Stomach (tissue), 9 donors: Measurements from ENCODE around the gene NEK6. TPM values are rescaled to one million over a fixed set of nuclear protein-coding genes. Genes with fewer than 3 reads are reported as not detected.

Experiments
- DNase-seq, 2 donors: peaks; one replicate each; pipeline versions ENCODE4 v3.0.0 to v3.0.0-alpha.2; 2013 to 2019
- H3K27ac ChIP-seq, 5 donors: fragments of 200-600 bp in 4 of 5; sonication (generic) in 4 of 5; one replicate each; pipeline ENCODE4 v1.5.1; 2013 to 2019; ENCODE audit warnings: mild to moderate bottlenecking in 1 of 5, moderate library complexity in 1 of 5
- H3K27me3 ChIP-seq, 3 donors: fragments of 200-600 bp; sonication (generic); one replicate each; pipeline ENCODE4 v1.5.1; 2017 to 2019; ENCODE audit warnings: mixed run types in 1 of 3
- H3K36me3 ChIP-seq, 4 donors: fragments of 200-600 bp; sonication (generic); 1 replicate in 3 of 4; 2 replicates in 1 of 4; pipeline ENCODE4 v1.5.1; 2016 to 2019
- H3K4me1 ChIP-seq, 4 donors: fragments of 200-600 bp; sonication (generic); one replicate each; pipeline ENCODE4 v1.5.1; 2016 to 2019
- H3K4me3 ChIP-seq, 4 donors: fragments of 200-600 bp; sonication (generic) in 3 of 4; one replicate each; pipeline ENCODE4 v1.5.1; 2016 to 2019; ENCODE audit warnings: mild to moderate bottlenecking in 1 of 4
- H3K9me3 ChIP-seq, 4 donors: fragments of 200-600 bp; sonication (generic); one replicate each; pipeline ENCODE4 v1.5.1; 2016 to 2019
- EP300 ChIP-seq: sonication (generic); formaldehyde crosslinking; IDR thresholded peaks from one replicate; pipeline ENCODE4 v1.6.1; 2017; ENCODE audit warnings: antibody characterized with exemption
- POLR2A ChIP-seq, 4 donors: fragments of 450-650 bp; IDR thresholded peaks; one replicate each; pipeline ENCODE4 v1.6.1; 2016; ENCODE audit warnings: antibody characterized with exemption in 4 of 4, control low read depth in 2 of 4, mild to moderate bottlenecking in 1 of 4, moderate library complexity in 1 of 4
- POLR2AphosphoS5 ChIP-seq, 3 donors: sonication (generic); formaldehyde crosslinking; IDR thresholded peaks; one replicate each; pipeline ENCODE4 v1.6.1; 2016; ENCODE audit warnings: antibody characterized with exemption in 3 of 3
- WGBS, 5 donors: extraction: QIAGEN DNeasy Blood & Tissue Kit in 3 of 5; methylation state at CpG; one replicate each; pipeline versions ENCODE4 v1.1.5 to v1.1.7; 2013 to 2018; 5-methylcytosine and 5-hydroxymethylcytosine counted together
- intact Hi-C: fragments of 100-400 bp; cut with DNase I; formaldehyde crosslinking; loops from one replicate; pipeline ENCODE4 v1.15.1; 2023; ENCODE audit warnings: low total_unique reads
- polyA plus RNA-seq, 3 donors: library from polyadenylated mRNA; stranded (reverse); fragments of 200-250 nt; gene quantifications; one replicate each; pipeline ENCODE4 v1.2.3, GENCODE V29; 2013
- total RNA-seq, 5 donors: library from RNA; depleted of rRNA; stranded (reverse); fragments of >200 nt; gene quantifications; one replicate each; pipeline versions ENCODE4 v1.1.0 to v1.2.3, GENCODE V29; 2014 to 2016
- TF ChIP-seq, protein P1 (sequence below), 7 experiments: fragments of 450-650 bp in 4 of 7; fragments of 200-600 bp in 3 of 7; sonication (generic) in 3 of 7; IDR thresholded peaks; one replicate each; pipeline ENCODE4 v1.5.1; 2016 to 2019; ENCODE audit warnings: antibody characterized with exemption in 7 of 7, control low read depth in 2 of 7, mild to moderate bottlenecking in 1 of 7
- donor health status: healthy with polysubstance abuse.
- donor health status: Bipolar disorder and iron deficiency.
- donor health status: healthy.

The NEK6 gene
- total and polyA plus RNA-seq, 8 donors, result 6.0 to 76.8 (median 25.9) TPM

DNA sequence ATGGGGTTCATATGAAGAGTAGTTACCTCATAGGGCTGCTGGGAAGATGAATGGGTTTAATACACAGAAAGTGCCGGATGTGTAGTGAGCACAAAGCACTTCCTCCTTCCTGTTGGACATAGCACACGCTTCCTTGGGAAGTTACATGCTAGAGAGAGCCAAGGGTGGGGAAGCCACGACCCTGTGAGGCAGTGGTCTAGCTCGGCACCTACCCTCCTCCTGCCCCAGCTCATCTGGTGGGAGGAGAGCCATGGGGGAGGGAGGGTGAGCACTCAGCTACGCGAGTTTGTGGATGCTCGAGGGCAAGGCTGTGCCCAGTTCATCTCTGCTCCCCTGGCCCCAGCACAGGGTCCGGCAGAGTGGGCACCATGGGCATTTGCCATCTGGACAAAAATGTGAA lies 43.6 kb upstream of the NEK6 start:
- no peak overlapping the region for H3K27ac ChIP-seq
- peak in 1 of 2 donors; percentile 16 for DNase-seq
- H3K4me3 ChIP-seq, result no peak overlapping the region
- H3K4me1 ChIP-seq, result peaks cover 13 to 73% (median 27%) of the 10 kb centered on the region in 4 donors
- TF ChIP-seq POLR2A (IDR thresholded peaks at IDR 0.05) (no peak), EP300 (no peak)
- H3K27me3 ChIP-seq, result no peaks in the 10 kb centered on the region
- no peaks in the 10 kb centered on the region for H3K36me3 ChIP-seq
- intact Hi-C loops, result no loop called here
- WGBS, 5 donors, result 64 to 73% (median 70%) methylated on average over 8 of the region's 8 CpGs
- H3K9me3 ChIP-seq, result no peaks in the 10 kb centered on the region

DNA sequence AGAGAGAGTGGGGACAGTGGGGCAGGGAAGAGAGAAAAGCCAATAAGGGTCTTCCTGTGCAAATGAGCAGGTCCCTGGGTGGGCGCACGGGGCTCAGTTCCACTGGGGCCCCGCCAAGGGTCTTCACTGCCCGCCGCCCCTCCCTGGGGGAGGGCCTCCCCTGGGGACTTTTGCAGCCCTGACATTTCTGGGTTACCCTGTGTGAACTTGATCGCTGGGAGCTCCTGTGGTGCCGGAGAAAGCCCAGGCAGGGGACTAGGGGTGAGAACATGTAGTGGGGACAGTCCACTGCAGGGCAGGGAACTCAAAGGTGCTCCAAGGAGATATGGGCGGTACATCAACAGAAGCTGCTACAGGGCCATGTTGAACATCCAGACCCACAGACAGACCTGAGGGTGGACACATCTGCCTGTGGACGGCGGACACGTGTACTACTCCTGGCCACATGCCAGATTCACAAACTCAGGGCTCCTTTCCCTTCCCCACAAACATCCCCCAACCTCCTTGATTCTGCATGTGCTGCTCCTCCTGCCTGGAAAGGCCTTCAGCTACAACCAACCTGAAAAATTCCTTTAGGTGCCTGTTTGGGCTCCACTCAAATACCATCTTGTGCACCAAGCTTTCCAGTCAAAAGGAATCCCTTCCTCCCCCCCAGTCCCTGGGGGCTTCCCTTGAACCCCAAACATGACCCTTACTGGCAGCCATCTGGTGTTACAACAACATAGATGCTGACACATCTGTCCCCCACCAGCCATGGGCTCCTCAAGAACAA lies 43.0 kb upstream of the NEK6 start:
- TF ChIP-seq POLR2AphosphoS5 (IDR thresholded peaks at IDR 0.05) (no peak), POLR2A (IDR thresholded peaks at IDR 0.05) (no peak), EP300 (no peak)
- TF ChIP-seq, protein P1, sequence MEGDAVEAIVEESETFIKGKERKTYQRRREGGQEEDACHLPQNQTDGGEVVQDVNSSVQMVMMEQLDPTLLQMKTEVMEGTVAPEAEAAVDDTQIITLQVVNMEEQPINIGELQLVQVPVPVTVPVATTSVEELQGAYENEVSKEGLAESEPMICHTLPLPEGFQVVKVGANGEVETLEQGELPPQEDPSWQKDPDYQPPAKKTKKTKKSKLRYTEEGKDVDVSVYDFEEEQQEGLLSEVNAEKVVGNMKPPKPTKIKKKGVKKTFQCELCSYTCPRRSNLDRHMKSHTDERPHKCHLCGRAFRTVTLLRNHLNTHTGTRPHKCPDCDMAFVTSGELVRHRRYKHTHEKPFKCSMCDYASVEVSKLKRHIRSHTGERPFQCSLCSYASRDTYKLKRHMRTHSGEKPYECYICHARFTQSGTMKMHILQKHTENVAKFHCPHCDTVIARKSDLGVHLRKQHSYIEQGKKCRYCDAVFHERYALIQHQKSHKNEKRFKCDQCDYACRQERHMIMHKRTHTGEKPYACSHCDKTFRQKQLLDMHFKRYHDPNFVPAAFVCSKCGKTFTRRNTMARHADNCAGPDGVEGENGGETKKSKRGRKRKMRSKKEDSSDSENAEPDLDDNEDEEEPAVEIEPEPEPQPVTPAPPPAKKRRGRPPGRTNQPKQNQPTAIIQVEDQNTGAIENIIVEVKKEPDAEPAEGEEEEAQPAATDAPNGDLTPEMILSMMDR (IDR thresholded peaks at IDR 0.05), result no peak
- Histone ChIP-seq H3K27ac (no peak overlapping the region), H3K36me3 (no peaks in the 10 kb centered on the region), H3K9me3 (no peaks in the 10 kb centered on the region), H3K4me1 (peaks cover 13 to 80% (median 29%) of the 10 kb centered on the region in 4 donors), H3K27me3 (no peaks in the 10 kb centered on the region), H3K4me3 (no peak overlapping the region)
- intact Hi-C loops, result no loop called here
- DNase-seq, result peak in 1 of 2 donors; percentile 13
- 71 to 83% (median 78%) methylated on average over 11 of the region's 11 CpGs for WGBS, 5 donors

DNA sequence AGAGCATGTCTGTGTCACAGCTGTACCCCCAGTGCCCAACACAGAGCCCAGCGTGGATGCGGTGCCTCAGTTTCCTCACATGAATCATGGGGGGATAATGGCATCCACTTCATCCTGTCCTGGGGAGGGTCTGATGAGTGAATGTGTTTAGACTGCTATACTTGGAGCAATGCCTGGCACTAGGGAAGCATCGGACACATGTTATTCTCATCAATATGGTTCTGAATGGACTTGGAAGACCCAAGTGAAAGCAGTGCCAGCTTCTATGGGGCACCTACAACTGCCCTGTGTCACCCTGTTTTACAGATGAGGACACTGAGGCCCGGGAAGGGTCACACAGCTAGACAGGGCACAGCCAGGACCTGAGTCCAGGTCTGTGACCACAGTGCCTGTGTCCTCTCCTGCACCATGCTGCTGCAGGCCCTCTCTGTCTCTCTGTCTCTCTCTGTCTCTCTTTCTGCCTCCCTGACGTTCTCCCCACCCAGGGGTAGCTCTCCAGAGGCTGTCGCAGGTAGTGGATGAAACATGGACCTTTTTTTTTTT lies 42.3 kb upstream of the NEK6 start:
- H3K27ac ChIP-seq, result no peak overlapping the region
- no peak overlapping the region for H3K4me3 ChIP-seq
- H3K36me3 ChIP-seq, result no peaks in the 10 kb centered on the region
- intact Hi-C loops, result no loop called here
- peak in 1 of 2 donors; percentile 13 for DNase-seq
- TF ChIP-seq EP300 (no peak), POLR2AphosphoS5 (IDR thresholded peaks at IDR 0.05) (no peak), POLR2A (IDR thresholded peaks at IDR 0.05) (no peak)
- TF ChIP-seq, protein P1 (IDR thresholded peaks at IDR 0.05), result no peak
- no peaks in the 10 kb centered on the region for H3K27me3 ChIP-seq
- no peaks in the 10 kb centered on the region for H3K9me3 ChIP-seq
- H3K4me1 ChIP-seq, result peaks cover 14 to 86% (median 32%) of the 10 kb centered on the region in 4 donors
- WGBS, 5 donors, result 84 to 91% (median 89%) methylated on average over 6 of the region's 6 CpGs

DNA sequence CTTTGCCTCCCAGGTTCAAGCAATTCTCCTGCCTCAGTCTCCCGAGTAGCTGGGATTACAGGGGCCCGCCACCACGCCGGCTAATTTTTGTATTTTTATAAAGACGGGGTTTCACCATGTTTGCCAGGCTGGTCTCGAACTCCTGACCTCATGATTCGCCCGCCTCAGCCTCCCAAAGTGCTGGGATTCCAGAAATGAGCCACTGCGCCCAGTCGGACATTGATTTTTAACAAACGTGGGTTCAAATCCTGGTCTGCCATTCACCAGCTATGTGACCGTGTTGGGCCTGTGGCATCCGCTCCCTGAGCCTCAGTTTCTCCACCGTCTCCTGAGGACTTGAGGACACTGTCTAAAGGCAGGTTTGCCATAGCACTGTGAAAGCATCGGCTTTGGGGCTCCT lies 41.8 kb upstream of the NEK6 start:
- Histone ChIP-seq H3K27ac (peak overlapping the region in 1 of 5 donors; percentile 89), H3K4me3 (no peak overlapping the region)
- intact Hi-C loops, result no loop called here

DNA sequence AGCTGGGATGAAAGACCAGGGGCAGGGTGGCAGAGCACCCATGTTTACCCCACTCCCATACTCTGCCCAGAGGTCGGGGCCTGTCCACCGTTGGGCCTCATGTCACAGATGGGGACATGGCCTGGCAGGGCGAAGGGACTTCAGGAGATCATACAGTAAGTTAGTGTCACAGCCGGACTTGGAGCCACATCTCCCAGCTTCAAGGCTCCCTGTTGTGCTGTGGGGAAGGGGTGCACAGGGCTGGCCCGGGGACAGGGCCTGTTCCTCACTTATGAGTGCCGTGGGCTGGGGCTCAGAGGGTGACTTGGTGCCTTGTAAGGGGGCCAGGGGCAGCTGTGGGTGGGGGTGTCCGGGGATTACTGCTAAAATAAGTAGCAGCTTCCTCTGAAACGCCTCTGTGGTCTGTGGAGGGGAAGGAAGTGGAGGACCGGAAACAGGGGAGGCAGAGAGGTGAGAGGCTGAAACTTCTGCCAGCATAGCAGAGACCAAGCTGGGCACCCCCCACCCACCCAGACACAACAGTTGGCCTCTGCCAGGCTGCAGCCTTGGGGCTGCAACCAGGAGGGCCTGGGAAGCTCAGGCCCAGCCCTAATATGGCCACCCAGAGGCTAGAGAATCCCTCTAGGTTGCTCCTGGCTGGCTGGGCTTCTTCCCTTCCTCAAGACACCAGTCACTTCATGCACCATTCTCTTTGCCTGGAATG lies 41.1 kb upstream of the NEK6 start:
- Histone ChIP-seq H3K4me3 (no peak overlapping the region), H3K4me1 (peaks cover 21 to 98% (median 43%) of the 10 kb centered on the region in 4 donors), H3K27ac (peak overlapping the region in 4 of 5 donors; percentile 16 to 89 (median 52)), H3K36me3 (no peaks in the 10 kb centered on the region), H3K27me3 (no peaks in the 10 kb centered on the region), H3K9me3 (no peaks in the 10 kb centered on the region)
- TF ChIP-seq POLR2A (IDR thresholded peaks at IDR 0.05) (no peak), EP300 (no peak)
- intact Hi-C loops, result no loop called here
- WGBS, 5 donors, result 62 to 82% (median 73%) methylated on average over 6 to 9 of the region's 9 CpGs
- DNase-seq, result peak; percentile 35 to 62

More for the DNA sequence above, 41.8 kb upstream of the NEK6 start:
- Histone ChIP-seq H3K4me1 (peaks cover 19 to 92% (median 37%) of the 10 kb centered on the region in 4 donors), H3K36me3 (no peaks in the 10 kb centered on the region), H3K27me3 (no peaks in the 10 kb centered on the region), H3K9me3 (no peaks in the 10 kb centered on the region)
- 93 to 97% (median 96%) methylated on average over 15 of the region's 15 CpGs for WGBS, 5 donors
- peak in 1 of 2 donors; percentile 17 for DNase-seq
- no peak for TF ChIP-seq POLR2AphosphoS5 (IDR thresholded peaks at IDR 0.05)
